Sigmoid colon (tissue), 7 donors: ENCODE results near the gene PRIM1. TPM values are rescaled to one million over a fixed set of nuclear protein-coding genes. Genes with fewer than 3 reads are reported as not detected.
A peak's percentile ranks its signal among the peaks of the same experiment; 100 is the strongest.

ENCODE experiments used
- DNase-seq: peaks from one replicate; pipeline ENCODE4 v3.0.0-alpha.2; 2019
- H3K27ac ChIP-seq, 4 donors: fragments of 200-600 bp; sonication (generic); one replicate each; pipeline ENCODE4 v1.5.1; 2016 to 2019; ENCODE audit warnings: mild to moderate bottlenecking in 1 of 4
- H3K27me3 ChIP-seq, 3 donors: fragments of 200-600 bp; sonication (generic); one replicate each; pipeline ENCODE4 v1.5.1; 2019; ENCODE audit warnings: mild to moderate bottlenecking in 1 of 3
- H3K36me3 ChIP-seq, 4 donors: fragments of 200-600 bp; sonication (generic); one replicate each; pipeline ENCODE4 v1.5.1; 2016 to 2019
- H3K4me1 ChIP-seq, 4 donors: fragments of 200-600 bp; sonication (generic); one replicate each; pipeline ENCODE4 v1.5.1; 2017 to 2019
- H3K4me3 ChIP-seq, 4 donors: fragments of 200-600 bp; sonication (generic); one replicate each; pipeline ENCODE4 v1.5.1; 2017 to 2019; ENCODE audit warnings: mild to moderate bottlenecking in 2 of 4, moderate library complexity in 1 of 4
- H3K9me3 ChIP-seq, 4 donors: fragments of 200-600 bp in 3 of 4; sonication (generic) in 3 of 4; one replicate each; pipeline versions ENCODE4 v1.5.1 to v1.6.1; 2013 to 2019
- EP300 ChIP-seq, 4 donors: sonication (generic); formaldehyde crosslinking; IDR thresholded peaks; one replicate each; pipeline ENCODE4 v1.6.1; 2017; ENCODE audit warnings: antibody characterized with exemption in 4 of 4
- POLR2A ChIP-seq, 2 donors: fragments of 450-650 bp; IDR thresholded peaks; one replicate each; pipeline ENCODE4 v1.6.1; 2016; ENCODE audit warnings: antibody characterized with exemption in 2 of 2, mild to moderate bottlenecking in 2 of 2, moderate library complexity in 2 of 2
- POLR2AphosphoS5 ChIP-seq, 4 donors: sonication (generic); formaldehyde crosslinking; IDR thresholded peaks; one replicate each; pipeline ENCODE4 v1.6.1; 2017; ENCODE audit warnings: antibody characterized with exemption in 4 of 4
- WGBS, 2 donors: extraction: QIAGEN DNeasy Blood & Tissue Kit; methylation state at CpG; one replicate each; pipeline ENCODE4 v1.1.7; 2013; 5-methylcytosine and 5-hydroxymethylcytosine counted together
- intact Hi-C: fragments of 100-400 bp; cut with DNase I; formaldehyde crosslinking; loops from one replicate; pipeline ENCODE4 v1.15.1; 2023
- polyA plus RNA-seq, 3 donors: library from polyadenylated mRNA; stranded (reverse); fragments of 200-250 nt; gene quantifications; one replicate each; pipeline ENCODE4 v1.2.3, GENCODE V29; 2013
- total RNA-seq, 4 donors: library from RNA; depleted of rRNA; stranded (reverse); fragments of >200 nt; gene quantifications; one replicate each; pipeline ENCODE4 v1.1.0, GENCODE V29; 2016
- TF ChIP-seq, protein P1 (sequence below), 4 experiments: fragments of 450-650 bp in 3 of 4; fragments of 200-600 bp in 1 of 4; IDR thresholded peaks; one replicate each; pipeline ENCODE4 v1.5.1; 2016 to 2019; ENCODE audit warnings: antibody characterized with exemption in 4 of 4, mild to moderate bottlenecking in 3 of 4, moderate library complexity in 2 of 4
- donor health status: healthy with polysubstance abuse.
- donor health status: Bipolar disorder and iron deficiency.
- donor health status: healthy.

Gene PRIM1
- total and polyA plus RNA-seq, 7 donors, result 2.4 to 11.0 (median 5.8) TPM

GRCh38 chr12:56718636-56719035, 33.5 kb downstream of the PRIM1 start:
- peaks cover 16 to 70% (median 26%) of the 10 kb centered on the region in 4 donors for H3K36me3 ChIP-seq
- DNase-seq, result no peak
- H3K27ac ChIP-seq, result no peak overlapping the region
- H3K9me3 ChIP-seq, result no peaks in the 10 kb centered on the region
- WGBS, 2 donors, result 51 to 71% methylated on average over 4 of the region's 4 CpGs
- TF ChIP-seq EP300 (IDR thresholded peaks at IDR 0.05) (no peak), POLR2AphosphoS5 (IDR thresholded peaks at IDR 0.05) (no peak), POLR2A (IDR thresholded peaks at IDR 0.05) (no peak)
- TF ChIP-seq, protein P1, sequence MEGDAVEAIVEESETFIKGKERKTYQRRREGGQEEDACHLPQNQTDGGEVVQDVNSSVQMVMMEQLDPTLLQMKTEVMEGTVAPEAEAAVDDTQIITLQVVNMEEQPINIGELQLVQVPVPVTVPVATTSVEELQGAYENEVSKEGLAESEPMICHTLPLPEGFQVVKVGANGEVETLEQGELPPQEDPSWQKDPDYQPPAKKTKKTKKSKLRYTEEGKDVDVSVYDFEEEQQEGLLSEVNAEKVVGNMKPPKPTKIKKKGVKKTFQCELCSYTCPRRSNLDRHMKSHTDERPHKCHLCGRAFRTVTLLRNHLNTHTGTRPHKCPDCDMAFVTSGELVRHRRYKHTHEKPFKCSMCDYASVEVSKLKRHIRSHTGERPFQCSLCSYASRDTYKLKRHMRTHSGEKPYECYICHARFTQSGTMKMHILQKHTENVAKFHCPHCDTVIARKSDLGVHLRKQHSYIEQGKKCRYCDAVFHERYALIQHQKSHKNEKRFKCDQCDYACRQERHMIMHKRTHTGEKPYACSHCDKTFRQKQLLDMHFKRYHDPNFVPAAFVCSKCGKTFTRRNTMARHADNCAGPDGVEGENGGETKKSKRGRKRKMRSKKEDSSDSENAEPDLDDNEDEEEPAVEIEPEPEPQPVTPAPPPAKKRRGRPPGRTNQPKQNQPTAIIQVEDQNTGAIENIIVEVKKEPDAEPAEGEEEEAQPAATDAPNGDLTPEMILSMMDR (IDR thresholded peaks at IDR 0.05), result no peak
- peaks cover 0 to 86% (median 74%) of the 10 kb centered on the region in 4 donors for H3K4me1 ChIP-seq
- intact Hi-C loops, result no loop called here
- no peak overlapping the region for H3K4me3 ChIP-seq
- no peaks in the 10 kb centered on the region for H3K27me3 ChIP-seq

- Histone ChIP-seq H3K4me1 (peaks cover 0 to 81% (median 69%) of the 10 kb centered on the region in 4 donors), H3K9me3 (no peaks in the 10 kb centered on the region), H3K4me3 (no peak overlapping the region), H3K27ac (no peak overlapping the region), H3K36me3 (peaks cover 21 to 75% (median 31%) of the 10 kb centered on the region in 4 donors), H3K27me3 (no peaks in the 10 kb centered on the region)
- DNase-seq, result no peak
- TF ChIP-seq, protein P1 (IDR thresholded peaks at IDR 0.05), result no peak
- no peak for TF ChIP-seq EP300 (IDR thresholded peaks at IDR 0.05)
- TF ChIP-seq POLR2A (IDR thresholded peaks at IDR 0.05), result no peak
- TF ChIP-seq POLR2AphosphoS5 (IDR thresholded peaks at IDR 0.05), result no peak
- WGBS, 2 donors, result 47 to 85% methylated on average over 1 of the region's 1 CpG
- intact Hi-C loops, result no loop called here
Observed at GRCh38 chr12:56718149-56718548, 34.0 kb downstream of the PRIM1 start.

- Histone ChIP-seq H3K36me3 (peaks cover 30 to 76% (median 38%) of the 10 kb centered on the region in 4 donors), H3K27me3 (no peaks in the 10 kb centered on the region), H3K27ac (no peak overlapping the region), H3K9me3 (no peaks in the 10 kb centered on the region), H3K4me1 (peaks cover 0 to 71% (median 59%) of the 10 kb centered on the region in 4 donors), H3K4me3 (no peak overlapping the region)
- TF ChIP-seq POLR2AphosphoS5 (IDR thresholded peaks at IDR 0.05) (no peak), EP300 (IDR thresholded peaks at IDR 0.05) (no peak)
- TF ChIP-seq, protein P1 (IDR thresholded peaks at IDR 0.05), result no peak
- intact Hi-C loops, result no loop called here
- WGBS, 2 donors, result 68 to 75% methylated on average over 4 of the region's 4 CpGs
- DNase-seq, result no peak
Observed at GRCh38 chr12:56716933-56717880, 34.9 kb downstream of the PRIM1 start.

DNA sequence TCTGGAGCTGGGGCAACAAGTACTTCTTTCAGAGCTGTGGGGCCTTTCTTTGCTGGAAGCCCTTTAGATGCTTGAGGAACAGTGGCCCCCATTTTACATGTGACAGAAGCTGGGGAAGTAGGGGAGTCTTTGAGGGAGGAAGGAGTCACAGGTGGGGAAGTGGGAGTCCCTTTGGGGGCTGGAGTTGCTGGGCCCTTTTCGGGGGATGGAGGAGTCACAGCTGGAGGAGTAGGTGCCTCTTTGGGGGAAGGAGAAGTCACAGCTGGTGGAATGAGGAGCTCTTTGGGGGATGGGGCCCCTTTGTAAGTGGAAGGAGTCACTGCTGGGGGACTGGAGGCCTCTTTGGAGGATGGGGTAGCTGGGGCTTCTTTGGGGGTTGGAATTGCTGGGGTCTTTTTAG, 35.7 kb downstream of the PRIM1 start:
- Histone ChIP-seq H3K9me3 (no peaks in the 10 kb centered on the region), H3K27me3 (no peaks in the 10 kb centered on the region), H3K4me3 (no peak overlapping the region), H3K36me3 (peaks cover 34 to 76% (median 43%) of the 10 kb centered on the region in 4 donors), H3K27ac (peak overlapping the region in 1 of 4 donors; percentile 1), H3K4me1 (peaks cover 0 to 64% (median 52%) of the 10 kb centered on the region in 4 donors)
- no peak for DNase-seq
- WGBS, 2 donors, result 48 to 85% methylated on average over 1 of the region's 1 CpG
- TF ChIP-seq, protein P1 (IDR thresholded peaks at IDR 0.05), result no peak
- TF ChIP-seq EP300 (IDR thresholded peaks at IDR 0.05) (no peak), POLR2A (IDR thresholded peaks at IDR 0.05) (no peak), POLR2AphosphoS5 (IDR thresholded peaks at IDR 0.05) (no peak)
- intact Hi-C loops, result no loop called here
